K562 (cell line): ENCODE measurements around the gene JAKMIP1.

Experiments
- CCAR2 ChIP-seq: fragments of 200-400 bp; formaldehyde crosslinking; IDR thresholded peaks from 2 replicates; pipeline ENCODE4 v1.6.1; 2017; ENCODE audit warnings: mild to moderate bottlenecking, low read depth, low read length
- CEBPG ChIP-seq, 3 experiments: fragments of 200-800 bp in 1 of 3; sonication (Bioruptor generic) in 1 of 3; sonication (generic) in 1 of 3; formaldehyde crosslinking in 1 of 3; IDR thresholded peaks in 2 of 3; conservative IDR thresholded peaks in 1 of 3; 2 replicates each; pipeline versions ENCODE4 v1.6.1 to v1.8.0; 2016 to 2022; ENCODE audit warnings: missing compliant biosample characterization in 2 of 3, missing genetic modification characterization in 2 of 3, mild to moderate bottlenecking in 1 of 3, missing genetic modification reagents in 1 of 3
- CTCF ChIP-seq, 3 experiments: IDR thresholded peaks in 2 of 3; conservative IDR thresholded peaks in 1 of 3; 2 replicates each; pipeline ENCODE4 v1.5.1; 2011 to 2012; ENCODE audit warnings: low read length in 3 of 3, mild to moderate bottlenecking in 3 of 3, control low read depth in 2 of 3, improper control_type of control experiment in 1 of 3, inconsistent platforms in 1 of 3, low read depth in 1 of 3, mixed read lengths in 1 of 3, moderate library complexity in 1 of 3; ENCODE audit not compliant: insufficient read depth in 2 of 3
- POLR2A ChIP-seq: fragments of 450-650 bp; conservative IDR thresholded peaks from 2 replicates; pipeline ENCODE4 v1.6.1; 2016
- ZNF165 ChIP-seq: fragments of 250-450 bp; sonication (Bioruptor Pico); IDR thresholded peaks from 2 replicates; pipeline ENCODE4 v1.4.0; 2020; ENCODE audit warnings: borderline replicate concordance

GRCh38 chr4:5998333-5998936, 201.9 kb downstream of the JAKMIP1 start:
- TF ChIP-seq POLR2A: no peak
- no peak for TF ChIP-seq CCAR2
- TF ChIP-seq CTCF (IDR thresholded peaks at IDR 0.05 in 2 of 3, conservative IDR thresholded peaks at IDR 0.05 in 1 of 3; ENCODE audit: insufficient read depth in 2 of 3, low read depth in 1 of 3, low read length in 3 of 3): peak; percentile 91 to 98 (median 94)
- TF ChIP-seq ZNF165 (CRISPR knock-in tag): no peak
- TF ChIP-seq CEBPG (CRISPR knock-in tag; IDR thresholded peaks at IDR 0.05): no peak
- TF ChIP-seq CEBPG (tag; conservative IDR thresholded peaks at IDR 0.05 in 1 of 2, IDR thresholded peaks at IDR 0.05 in 1 of 2): no peak
